ENCODE results near the gene VTA1. TPM values are rescaled to one million over a fixed set of nuclear protein-coding genes. Genes with fewer than 3 reads are reported as not detected.
A peak's percentile ranks its signal among the peaks of the same experiment; 100 is the strongest.
"Not testable (repeated sequence)": the region's sequence is repeated elsewhere in the genome, so short reads cannot be mapped to it uniquely, and the experiment has no call there.

VTA1 gene
- total RNA-seq, 1 donor from 2014 or later: 36.4 TPM

DNA sequence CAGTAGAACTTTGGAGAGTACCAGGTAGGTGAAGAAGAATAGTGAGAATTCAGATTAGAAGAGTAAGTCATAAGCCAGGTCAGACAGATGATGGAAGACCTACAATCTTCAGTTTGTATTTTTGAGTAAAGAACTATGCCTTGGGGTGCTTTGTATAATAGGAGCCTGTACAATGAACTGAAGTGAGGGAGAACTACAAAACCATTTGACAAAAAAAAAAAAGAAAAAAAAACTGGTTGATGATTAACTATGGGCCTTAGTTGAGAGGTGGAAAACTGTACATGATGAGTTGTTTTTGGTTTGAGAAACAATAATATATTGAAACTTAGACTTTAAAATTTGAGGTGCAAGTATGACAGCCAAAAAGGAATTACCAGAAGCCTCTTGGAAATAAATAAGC is 25.7 kb downstream of the VTA1 start:
- ATAC-seq: no peak

DNA sequence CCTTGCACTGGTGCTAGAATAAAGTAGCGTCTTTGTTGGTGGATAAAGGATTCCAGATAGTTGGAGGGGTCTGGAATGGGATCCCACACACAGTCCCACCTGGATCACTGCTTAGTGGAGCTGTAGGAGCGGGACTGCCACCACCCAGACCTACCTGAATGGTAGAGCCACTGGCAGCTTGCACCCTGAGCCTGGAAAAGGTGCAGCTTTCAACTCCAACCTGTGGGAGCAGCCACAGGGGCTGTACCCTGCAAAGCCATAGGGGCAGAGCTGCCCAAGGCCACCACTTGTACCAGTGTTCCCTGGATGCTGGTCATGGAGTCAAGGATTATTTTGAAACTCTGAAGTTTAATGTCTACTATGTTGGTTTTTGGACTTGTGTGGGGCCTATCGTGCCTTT is 26.9 kb downstream of the VTA1 start:
- ATAC-seq: no peak

DNA sequence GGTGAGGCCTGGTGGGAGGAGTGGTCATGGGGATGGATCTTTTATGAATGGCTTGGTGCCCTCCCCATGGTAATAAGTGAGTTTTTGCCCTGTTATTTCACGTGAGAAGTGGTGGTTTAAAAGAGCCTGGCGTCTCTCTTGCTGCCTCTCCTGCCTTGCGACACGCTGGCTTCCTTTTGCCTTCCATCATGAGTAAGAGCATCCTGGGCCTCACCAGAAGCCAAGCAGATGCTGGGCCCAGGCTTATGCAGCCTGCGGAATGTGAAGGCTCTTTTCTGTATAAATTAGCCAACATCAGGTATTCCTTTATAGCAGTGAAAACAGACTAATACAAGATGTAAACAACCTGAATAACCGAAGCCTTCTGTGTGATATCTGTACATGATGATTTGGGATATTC is 27.6 kb downstream of the VTA1 start:
- ATAC-seq: no peak

DNA sequence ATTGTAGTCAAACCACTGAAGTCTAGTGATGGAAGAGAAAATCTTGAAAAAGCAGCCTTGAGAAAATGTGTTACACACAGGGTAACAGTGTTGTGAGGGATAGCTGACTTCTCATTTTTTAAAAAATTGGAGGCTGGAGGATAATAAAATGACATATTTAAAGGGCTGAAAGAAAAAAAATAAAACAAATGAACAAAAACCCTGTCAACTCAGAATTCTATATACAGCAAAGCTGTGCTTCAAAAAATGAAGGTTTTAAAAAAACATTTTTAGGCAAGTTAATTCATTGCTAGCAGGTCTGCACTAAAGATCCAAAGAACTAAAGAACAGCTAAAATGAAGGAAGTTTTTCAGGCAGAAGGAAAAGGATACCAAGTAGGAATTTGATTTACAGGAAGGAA is 31.1 kb downstream of the VTA1 start:
- no peak for ATAC-seq

DNA sequence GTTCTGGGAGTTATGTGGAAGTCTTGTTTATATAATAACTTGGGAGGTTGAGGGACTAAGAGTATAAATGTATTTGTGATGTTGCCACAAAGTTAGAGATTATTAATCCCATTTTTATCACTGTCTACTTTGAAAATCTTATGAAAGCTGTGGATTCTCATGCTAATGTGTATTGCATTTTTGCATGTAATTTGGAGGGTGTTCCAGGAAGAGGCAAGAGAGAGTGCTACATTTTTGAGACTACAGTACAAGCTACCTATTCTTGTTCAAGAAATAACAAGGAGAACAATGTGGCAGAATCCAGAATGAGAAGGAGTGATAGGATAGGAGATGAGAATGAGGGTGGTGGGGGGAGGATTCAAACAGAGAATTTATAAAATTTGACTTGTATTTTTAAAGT is 34.9 kb downstream of the VTA1 start:
- ATAC-seq: no peak

DNA sequence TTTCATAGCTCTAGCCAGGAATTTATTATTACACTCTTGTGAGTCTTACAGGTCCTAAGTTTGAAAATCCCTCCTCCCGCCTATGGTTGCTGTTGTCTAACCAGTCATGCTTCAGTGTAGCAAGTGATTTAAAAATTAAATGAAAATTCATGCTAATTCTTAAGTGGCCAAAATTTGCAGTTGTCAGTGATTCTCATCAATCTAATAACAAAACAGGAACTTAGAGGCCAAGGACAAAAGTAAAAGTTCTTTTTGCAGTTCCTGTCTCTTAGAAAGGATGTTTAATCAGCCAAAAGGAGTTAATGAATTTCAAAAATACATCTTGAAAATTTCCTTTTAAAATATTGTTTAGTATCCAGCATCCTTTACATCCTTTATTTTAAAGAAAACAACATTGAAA is 36.3 kb downstream of the VTA1 start:
- no peak for ATAC-seq

DNA sequence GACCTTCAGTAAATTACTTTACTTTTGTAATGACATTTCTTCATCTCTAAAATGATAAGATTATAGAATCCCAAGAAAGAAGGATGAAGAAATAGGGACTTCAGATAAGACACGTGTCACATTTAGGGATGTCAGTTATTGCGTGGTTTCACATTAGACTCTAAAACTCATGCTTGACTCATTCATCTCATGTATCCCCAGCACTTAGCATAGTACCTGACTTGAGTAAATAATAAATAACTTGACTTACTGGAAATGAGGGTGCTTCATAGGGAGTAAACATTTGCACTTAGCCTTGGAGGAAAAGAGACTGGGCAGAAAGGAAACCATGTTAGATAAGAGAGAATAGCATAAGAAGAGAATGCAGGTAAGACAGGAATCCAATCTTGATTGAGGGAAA is 37.2 kb downstream of the VTA1 start:
- no peak for ATAC-seq

DNA sequence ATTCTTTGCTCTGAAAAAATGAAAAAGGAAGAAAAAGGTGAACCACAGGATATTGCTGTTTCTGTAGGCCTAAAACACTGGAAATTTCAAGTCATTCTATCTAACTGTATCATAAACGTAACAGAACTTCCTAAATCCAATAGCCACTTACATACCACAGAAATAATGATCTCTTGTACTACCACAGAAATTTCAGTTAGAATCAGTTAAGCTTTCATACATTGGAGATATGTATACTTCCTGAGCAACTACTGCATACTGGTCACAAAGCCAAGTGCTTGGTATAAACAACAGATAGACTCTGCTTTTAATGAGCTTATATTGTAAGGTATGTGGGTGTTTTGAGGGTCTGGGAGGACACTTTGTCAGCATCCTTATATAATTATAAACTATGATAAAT is 38.6 kb downstream of the VTA1 start:
- ATAC-seq: no peak

DNA sequence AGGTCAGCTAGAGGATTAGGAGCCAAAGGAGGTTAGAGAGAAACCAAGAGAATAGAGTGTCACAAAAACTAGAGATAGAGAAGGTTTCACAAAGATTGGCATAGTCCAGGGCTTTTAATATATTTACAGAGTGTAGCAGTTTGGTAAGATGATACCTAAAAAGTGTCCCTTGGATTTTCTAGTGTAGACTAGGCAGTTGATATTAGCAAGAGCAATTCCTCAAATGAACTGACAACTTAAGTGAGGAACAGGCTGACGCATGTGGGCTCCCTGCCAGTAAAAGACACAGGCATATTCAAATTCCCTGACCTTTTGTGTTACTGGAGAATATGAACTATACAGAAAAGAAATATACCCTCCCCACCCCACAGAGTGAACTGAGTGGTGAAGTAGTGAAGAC is 40.1 kb downstream of the VTA1 start:
- no peak for ATAC-seq

DNA sequence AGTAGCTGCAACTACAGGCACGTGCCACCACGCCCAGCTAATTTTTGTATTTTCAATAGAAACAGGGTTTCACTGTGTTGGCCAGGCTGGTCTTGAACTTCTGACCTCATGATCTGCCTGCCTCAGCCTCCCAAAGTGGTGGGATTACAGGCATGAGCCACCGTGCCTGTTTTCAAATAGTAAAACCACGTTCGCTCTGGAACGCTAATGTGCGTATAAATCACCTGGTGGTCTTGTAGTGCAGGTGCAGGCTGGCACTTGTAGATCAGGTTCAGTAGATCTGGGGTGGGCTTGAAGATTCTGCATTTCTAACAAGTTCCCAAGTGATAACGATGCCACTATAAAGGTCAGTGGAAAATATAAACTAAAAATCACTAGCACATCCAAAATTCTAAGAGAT is 41.3 kb downstream of the VTA1 start:
- ATAC-seq: not testable (repeated sequence)

DNA sequence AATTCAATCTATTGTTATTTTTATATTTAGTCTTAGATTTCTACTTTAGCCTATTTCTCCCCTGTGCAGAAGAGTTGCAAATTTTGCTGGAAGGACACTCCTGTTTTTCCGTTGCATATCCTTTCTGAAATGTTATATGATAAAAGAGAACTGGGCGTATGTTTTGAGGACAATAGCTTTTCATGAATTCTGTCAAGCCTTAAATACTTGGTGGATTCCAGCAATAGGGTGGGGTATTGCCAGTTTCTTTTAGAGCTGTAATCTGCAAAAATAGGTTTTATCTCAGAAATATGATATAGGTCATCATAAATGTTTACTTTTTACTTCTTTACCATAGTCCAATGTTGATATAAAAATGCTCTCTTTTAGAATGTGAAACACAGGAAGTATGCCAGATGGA is 42.0 kb downstream of the VTA1 start:
- no peak for ATAC-seq

DNA sequence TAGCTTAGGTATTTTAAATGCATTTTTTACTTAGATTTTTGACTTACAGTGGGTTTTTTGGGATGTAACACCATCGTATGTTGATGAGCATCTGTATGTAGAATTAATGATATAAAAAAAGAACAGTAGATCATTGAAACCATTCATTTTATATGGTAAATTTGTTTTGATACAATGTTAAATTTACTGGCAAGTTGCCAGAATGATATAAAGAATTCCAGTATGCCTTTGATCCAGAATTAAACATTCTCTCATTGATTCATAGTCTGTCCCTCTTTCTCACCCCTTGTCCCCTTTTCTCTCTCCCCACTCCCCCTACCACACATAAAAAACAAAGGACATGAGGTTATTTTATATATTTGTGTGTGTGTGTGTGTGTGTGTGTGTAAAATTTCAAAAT is 45.3 kb downstream of the VTA1 start:
- no peak for ATAC-seq

DNA sequence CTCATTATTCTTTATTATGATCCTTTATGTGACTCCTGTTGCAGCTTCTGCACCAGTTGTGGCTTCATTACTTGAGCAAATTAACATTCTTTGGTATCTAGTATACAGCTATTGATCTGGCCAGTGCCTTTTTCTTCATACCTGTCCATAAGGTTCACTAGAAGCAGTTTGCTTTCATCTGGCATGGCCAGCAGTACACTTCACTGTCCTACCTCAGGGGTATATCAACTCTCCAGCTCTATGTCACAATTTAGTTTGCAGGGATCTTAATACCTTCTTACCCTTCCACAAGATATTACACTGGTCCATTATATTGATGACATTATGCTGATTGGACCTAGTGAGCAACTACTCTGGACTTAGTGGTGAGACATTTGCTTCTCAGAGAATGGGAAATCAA is 46.6 kb downstream of the VTA1 start:
- ATAC-seq: no peak

DNA sequence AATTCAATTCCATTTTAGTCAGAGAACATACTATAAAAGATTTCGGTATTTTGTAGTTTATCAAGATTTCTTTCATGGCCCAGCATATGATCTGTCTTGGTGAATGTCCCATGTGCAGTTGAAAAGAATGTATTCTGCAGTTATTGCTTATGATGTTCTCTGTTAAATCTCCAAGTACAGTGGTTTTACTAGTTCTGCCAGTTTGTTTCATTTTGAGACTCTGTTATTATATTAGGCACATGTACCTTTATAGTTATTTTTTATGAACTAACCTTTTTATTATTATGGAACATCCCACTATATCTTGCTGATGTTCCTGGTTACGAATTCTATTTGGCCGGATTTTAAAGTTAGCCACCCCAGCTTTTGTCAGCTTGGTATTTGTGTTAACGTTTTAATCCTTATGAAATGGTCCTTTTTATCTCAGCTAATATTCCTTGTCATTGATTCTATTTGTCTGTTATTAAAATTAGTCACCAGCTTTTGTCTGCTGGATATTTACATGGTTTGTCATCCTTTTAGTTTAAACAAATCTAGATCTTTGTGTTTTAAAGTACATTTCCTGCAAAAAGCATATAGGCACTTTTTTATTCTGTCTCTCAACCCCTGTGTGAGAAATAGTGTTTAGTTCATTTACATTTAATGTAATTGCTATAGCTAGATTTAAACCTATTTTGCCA is 48.9 kb downstream of the VTA1 start:
- ATAC-seq: peak; percentile 26

DNA sequence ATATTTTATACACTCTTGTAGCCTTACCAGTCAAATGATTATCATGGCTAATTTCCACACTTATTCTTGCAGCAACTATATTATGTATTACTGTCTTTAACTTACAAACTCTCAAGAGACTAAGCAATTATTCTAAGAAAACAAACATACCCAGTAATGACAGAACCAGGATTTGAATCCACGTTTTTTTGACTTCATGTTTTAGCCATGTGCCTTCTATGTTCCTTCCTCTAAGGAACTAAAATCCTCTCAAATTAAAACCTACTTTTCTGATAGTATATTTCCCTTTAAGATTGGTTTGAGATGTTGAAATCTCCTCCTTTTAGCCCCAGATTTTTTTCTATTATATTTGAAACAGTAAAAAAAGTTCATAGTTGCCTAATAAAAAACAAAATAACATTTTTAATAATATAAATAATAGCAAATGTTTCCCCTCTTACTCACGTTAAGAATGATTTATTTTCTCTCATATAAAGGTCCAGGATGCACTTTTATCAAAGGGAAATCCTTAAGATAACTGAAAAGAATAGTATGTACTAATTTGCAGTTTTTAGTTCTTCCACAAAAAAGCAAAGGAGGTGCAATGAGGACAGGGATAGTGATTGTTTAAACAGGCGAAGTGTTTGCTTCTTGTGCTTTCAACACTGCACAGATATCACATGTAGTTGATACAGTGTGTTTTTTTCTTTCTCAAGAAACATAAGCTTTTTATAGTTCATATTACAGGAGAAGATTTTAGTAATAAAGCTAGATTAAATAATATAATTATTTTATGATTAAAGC is 54.0 kb downstream of the VTA1 start:
- ATAC-seq: no peak

DNA sequence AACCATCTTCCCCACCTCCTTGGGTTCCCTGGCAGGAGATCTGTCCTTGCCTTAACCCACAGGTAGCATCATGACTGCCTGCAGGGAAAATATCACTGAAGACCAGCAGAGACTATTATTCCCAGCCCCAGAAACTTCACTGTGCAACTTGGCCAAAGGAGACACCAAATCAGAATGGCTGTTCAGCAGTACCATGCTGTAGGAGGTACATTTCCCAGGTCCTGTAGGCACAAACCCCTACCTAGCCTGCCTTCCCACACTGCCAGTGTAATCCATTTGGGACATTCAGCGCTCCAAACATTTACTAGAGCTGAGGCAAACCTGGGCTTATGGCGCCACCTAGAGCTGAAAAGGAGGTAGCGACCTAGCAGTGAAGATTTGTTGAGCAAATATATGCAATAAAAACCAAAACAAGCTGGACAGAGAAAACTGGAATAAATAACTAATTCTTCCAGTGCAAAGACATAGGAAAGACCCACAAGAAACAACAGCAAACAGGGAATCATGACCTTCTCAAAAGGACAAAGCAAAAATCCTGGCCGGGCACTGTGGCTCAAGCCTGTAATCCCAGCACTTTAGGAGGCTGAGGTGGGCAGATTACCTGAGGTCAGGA is 60.3 kb downstream of the VTA1 start:
- ATAC-seq: peak; percentile 78

DNA sequence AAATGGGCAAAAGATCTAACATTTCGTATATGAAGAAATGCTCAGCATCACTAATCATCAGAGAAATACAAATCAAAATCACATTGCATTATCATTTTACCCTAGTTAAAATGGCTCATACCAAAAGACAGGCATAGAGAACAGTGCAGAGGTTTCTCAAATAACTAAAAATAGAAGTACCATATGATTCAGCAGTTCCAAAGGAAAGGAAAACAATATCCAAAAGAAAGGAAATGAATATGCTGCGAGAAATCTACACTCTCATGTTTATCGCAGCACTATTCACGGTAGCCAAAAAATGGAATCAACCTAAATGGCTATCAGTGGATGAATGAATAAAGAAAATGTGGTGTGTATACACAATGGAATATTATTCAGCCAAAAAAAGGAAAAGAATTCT is 63.5 kb downstream of the VTA1 start:
- no peak for ATAC-seq

DNA sequence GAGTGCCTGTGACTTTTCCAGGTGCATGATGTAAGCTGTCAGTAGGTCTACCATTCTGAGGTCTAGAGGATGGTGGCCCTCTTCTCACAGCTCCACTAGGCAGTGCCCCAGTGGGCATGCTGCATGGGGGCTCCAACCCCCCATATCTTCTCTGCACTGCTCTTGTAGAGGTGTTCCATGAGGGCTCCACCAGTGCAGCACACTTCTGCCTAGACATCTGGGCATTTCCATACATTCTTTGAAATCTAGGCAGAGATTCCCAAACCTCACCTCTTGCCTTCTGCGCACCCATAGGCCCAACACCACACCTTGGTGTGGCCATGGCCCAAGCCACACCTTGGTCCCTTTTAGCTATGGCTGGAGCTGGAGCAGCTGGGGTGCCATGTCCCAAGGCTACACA is 66.3 kb downstream of the VTA1 start:
- ATAC-seq: no peak

DNA sequence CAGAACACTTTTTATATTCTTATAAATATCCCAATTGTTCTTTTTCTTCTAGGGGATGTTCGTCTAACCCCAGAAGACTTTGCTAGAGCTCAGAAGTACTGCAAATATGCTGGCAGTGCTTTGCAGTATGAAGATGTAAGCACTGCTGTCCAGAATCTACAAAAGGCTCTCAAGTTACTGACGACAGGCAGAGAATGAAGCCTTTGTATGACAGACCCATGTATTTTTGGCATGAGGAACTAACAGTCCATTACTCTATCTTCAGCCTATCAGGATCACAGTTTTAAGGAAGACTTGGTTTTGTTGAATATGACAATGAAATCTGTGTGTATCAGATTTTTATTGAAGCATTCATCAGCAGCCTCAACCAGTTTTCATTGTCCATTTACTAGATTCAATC is 71.4 kb downstream of the VTA1 start:
- ATAC-seq: no peak

DNA sequence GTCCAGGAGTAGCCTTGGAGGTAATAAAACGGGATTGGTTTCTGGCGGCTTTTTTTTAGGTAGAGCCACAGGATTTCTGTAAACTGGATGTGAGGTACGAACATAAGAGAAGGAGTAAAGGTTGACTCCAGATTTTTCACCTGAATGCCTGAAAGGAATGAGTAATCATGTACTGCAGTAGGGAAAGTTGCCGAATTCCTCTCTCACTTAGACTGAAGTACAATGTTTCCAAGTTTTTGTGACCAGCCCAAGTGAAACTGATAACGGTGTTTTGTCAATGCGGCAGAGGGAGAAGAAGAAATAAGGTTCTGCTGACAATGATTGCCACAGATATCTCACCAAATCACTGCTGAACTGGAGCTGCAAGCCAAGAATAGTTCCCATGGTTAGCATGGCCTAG is 75.0 kb downstream of the VTA1 start:
- no peak for ATAC-seq

DNA sequence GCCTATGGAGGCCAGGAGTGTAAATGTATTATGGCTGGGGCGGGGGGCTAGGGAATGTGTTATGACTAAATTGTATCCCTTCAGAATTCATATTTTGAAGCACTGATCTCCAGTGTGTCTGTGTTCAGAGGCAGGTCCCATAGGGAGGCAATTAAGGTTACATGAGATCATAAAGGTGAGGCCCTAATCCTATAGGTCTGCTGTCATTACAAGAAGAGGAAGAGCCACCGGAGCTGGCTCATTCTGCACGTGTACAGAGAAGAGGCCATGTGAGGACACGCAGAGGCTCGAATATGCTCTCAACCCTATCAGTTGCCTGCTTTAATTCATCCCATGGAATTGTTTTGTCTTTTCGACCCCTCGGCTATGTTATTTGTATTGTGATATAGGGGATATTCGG is 76.9 kb downstream of the VTA1 start:
- ATAC-seq: peak; percentile 84

DNA sequence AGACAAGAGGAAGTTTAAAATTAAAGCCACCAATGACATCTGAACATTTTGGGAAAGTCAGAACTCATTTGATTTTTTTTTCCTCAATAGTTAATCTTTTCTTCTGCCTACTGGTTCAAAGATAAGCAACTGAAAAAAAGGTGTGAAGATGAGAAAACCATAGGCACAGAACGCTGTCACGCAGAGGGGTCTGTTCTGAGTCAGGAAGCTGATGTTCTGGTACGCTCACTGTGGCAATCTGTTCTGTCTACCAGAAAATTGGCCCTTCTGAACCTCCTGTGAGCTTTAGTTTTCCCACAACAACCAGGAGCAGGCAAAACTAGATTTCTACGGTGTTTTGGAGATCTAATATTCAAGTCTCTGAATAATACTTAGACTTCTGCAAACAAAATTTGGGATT is 78.1 kb downstream of the VTA1 start:
- no peak for ATAC-seq

DNA sequence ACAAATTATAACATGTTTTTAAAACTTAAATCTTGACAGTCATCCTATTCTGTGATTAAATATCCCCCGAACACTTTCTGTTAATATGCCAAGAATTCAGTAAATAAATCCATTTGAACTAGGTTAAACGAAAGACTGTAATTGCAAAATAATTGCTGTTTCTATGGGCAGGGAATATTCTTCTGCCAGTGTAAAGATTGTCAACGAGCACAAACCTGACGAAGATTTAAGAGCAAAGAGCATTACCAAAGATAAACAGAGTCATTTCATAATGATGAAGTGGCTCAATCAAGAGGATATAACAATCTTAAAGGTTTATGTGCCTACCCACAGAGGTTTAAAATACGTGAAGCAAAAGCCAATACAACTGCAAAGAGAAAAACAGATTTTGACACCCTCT is 78.5 kb downstream of the VTA1 start:
- ATAC-seq: peak; percentile 48

DNA sequence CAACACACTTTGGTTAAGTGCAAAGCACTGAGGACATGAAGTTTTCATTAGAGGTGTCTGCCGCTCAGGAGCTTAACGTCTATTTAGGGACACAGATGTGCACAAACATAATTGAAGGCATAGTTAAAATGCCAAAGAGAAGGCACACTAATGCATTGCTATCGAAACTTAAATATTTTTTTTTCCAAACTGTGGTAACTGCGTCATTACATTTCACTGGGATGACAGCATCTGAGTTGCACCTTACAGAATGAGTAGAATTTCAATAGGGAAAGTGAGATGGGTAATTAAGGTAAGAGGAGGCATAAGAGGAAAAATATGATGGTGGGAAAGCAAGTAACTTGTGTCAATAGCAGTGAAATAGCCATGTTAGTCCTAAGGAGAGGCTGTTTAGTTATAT is 79.7 kb downstream of the VTA1 start:
- ATAC-seq: no peak
